A673 (cell line): Measurements from ENCODE around the gene ABHD4. TPM values are rescaled to one million over a fixed set of nuclear protein-coding genes. Genes with fewer than 3 reads are reported as not detected.

Experiments used
- BruUV-seq: library from RNA; stranded (reverse); fragments of 400-500 nt; replicated peaks from 2 replicates; lab custom pipeline; 2021; lab: Mats Ljungman, UMichigan
- CTCF ChIA-PET: fragments of 300-600 bp; sonication (Branson Sonifier 250); formaldehyde crosslinking; loops from one replicate; lab custom pipeline; 2022; ENCODE audit warnings: antibody characterized with exemption; lab: Charles Lee
- POLR2A ChIA-PET: fragments of 300-600 bp; sonication (Branson Sonifier 250); formaldehyde crosslinking; loops from one replicate; lab custom pipeline; 2022; ENCODE audit warnings: antibody characterized with exemption; ENCODE audit not compliant: low non-redundant PET; lab: Charles Lee
- DNase-seq: peaks from one replicate; pipeline ENCODE4 v3.0.0-alpha.2; 2015; ENCODE audit warnings: low spot score
- H3K27ac ChIP-seq: fragments of 200-600 bp; sonication (generic); 2 replicates; pipeline ENCODE4 v1.5.1; 2016; ENCODE audit warnings: mixed run types, low read depth, mild to moderate bottlenecking, mixed read lengths, antibody characterized with exemption, low read length; ENCODE audit not compliant: poor library complexity, severe bottlenecking
- H3K27me3 ChIP-seq: fragments of 200-600 bp; sonication (generic); replicated peaks from 2 replicates; pipeline ENCODE4 v1.6.1; 2017; ENCODE audit warnings: mixed run types, low read depth, mild to moderate bottlenecking, mixed read lengths, antibody characterized with exemption, low read length; ENCODE audit not compliant: insufficient read depth, poor library complexity
- H3K36me3 ChIP-seq: fragments of 200-600 bp; sonication (generic); 2 replicates; pipeline ENCODE4 v1.6.1; 2016; ENCODE audit warnings: mixed run types, mild to moderate bottlenecking, mixed read lengths, antibody characterized with exemption, low read length; ENCODE audit not compliant: insufficient read depth, poor library complexity, severe bottlenecking
- H3K4me1 ChIP-seq: fragments of 200-600 bp; sonication (generic); 2 replicates; pipeline ENCODE4 v1.6.1; 2017; ENCODE audit warnings: mixed run types, mild to moderate bottlenecking, mixed read lengths, antibody characterized with exemption, low read length; ENCODE audit not compliant: insufficient read depth, poor library complexity, severe bottlenecking
- H3K4me3 ChIP-seq: fragments of 200-600 bp; sonication (generic); 2 replicates; pipeline ENCODE4 v1.5.1; 2016; ENCODE audit warnings: low read depth, mixed run types, mild to moderate bottlenecking, mixed read lengths, low read length; ENCODE audit not compliant: poor library complexity, severe bottlenecking
- H3K9me3 ChIP-seq: fragments of 200-600 bp; sonication (generic); 2 replicates; pipeline ENCODE4 v1.6.1; 2016; ENCODE audit warnings: mixed run types, low read depth, mild to moderate bottlenecking, mixed read lengths, antibody characterized with exemption, low read length; ENCODE audit not compliant: poor library complexity, severe bottlenecking
- EZH2 ChIP-seq: fragments of 200-600 bp; sonication (generic); IDR thresholded peaks from 2 replicates; pipeline ENCODE4 v1.6.1; 2017; ENCODE audit warnings: borderline replicate concordance, low read depth, mild to moderate bottlenecking, mixed read lengths, antibody characterized with exemption, low read length; ENCODE audit not compliant: poor library complexity, severe bottlenecking
- intact Hi-C: fragments of 100-400 bp; cut with micrococcal nuclease; formaldehyde crosslinking; loops from one replicate; pipeline ENCODE4 v1.10.0; 2022; ENCODE audit not compliant: unreplicated experiment
- total RNA-seq: library from RNA; stranded (reverse); gene quantifications from 2 replicates; pipeline ENCODE4 v1.2.3, GENCODE V29; 2021
- TF ChIP-seq, protein P1 (sequence below): fragments of 300-800, 200-600 bp; sonication (generic); conservative IDR thresholded peaks from 2 replicates; pipeline ENCODE4 v1.5.1; 2017; ENCODE audit warnings: low read depth, mild to moderate bottlenecking, antibody characterized with exemption, low read length, moderate library complexity, mixed read lengths

Gene ABHD4
- total RNA-seq, 1 experiment from 2014 or later = 36.6 TPM

DNA sequence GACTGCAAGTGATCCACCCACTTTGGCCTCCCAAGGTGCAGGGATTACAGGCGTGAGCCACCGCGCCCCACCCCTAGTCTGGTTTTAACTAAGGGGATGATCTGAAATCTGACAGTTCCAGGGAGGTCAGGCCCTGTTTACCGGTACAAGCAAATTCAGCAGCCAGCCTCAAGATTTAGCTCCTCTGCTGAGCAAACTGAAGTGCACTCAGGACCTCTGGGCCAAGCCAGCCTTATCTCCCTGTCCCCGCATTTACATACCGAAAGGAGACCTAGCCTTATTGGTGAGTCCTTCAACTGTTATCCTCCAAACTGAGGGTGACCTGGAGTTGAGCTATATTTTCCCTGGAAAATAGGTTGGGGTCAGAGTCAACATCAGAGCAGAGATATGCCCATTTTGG is 835 bp upstream of the ABHD4 start:
- CTCF ChIA-PET = no interaction called here
- no peak for TF ChIP-seq EZH2
- TF ChIP-seq, protein P1, sequence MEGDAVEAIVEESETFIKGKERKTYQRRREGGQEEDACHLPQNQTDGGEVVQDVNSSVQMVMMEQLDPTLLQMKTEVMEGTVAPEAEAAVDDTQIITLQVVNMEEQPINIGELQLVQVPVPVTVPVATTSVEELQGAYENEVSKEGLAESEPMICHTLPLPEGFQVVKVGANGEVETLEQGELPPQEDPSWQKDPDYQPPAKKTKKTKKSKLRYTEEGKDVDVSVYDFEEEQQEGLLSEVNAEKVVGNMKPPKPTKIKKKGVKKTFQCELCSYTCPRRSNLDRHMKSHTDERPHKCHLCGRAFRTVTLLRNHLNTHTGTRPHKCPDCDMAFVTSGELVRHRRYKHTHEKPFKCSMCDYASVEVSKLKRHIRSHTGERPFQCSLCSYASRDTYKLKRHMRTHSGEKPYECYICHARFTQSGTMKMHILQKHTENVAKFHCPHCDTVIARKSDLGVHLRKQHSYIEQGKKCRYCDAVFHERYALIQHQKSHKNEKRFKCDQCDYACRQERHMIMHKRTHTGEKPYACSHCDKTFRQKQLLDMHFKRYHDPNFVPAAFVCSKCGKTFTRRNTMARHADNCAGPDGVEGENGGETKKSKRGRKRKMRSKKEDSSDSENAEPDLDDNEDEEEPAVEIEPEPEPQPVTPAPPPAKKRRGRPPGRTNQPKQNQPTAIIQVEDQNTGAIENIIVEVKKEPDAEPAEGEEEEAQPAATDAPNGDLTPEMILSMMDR = no peak
- BruUV-seq = no TSS peak
- H3K4me3 ChIP-seq = peak overlapping the region; percentile 69
- peaks cover 6% of the 10 kb centered on the region for H3K4me1 ChIP-seq
- intact Hi-C loops = no loop called here
- H3K9me3 ChIP-seq = no peaks in the 10 kb centered on the region
- H3K27me3 ChIP-seq = no peaks in the 10 kb centered on the region
- peaks cover 3% of the 10 kb centered on the region for H3K36me3 ChIP-seq
- no peak overlapping the region for H3K27ac ChIP-seq
- POLR2A ChIA-PET = interaction anchor here (0.6 kb wide), 2 partner anchors 316 to 341 kb away, joined by 3 read pairs; no protein-coding TSS in a partner anchor
- DNase-seq = no peak

DNA sequence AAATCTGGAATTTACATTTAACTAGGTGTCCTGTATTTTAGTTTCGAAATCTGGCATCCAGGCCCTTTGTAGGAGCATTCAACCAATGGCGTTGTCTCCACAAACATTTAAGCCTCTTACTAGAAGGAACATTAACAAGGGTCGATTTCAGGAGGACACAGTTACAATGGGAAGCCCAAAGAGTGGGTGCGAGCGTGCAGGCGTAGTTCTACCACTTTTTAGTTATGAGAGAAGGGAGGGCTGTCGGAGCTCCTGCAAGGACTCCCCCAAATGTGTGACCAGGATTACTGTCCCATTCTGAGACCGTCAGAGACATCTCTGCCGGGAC is 365 bp upstream of the ABHD4 start:
- DNase-seq = no peak
- no TSS peak for BruUV-seq
- CTCF ChIA-PET = interaction anchor here (0.6 to 2.0 kb wide), 2 partner anchors 8 to 334 kb away, joined by 5 to 6 read pairs; partner anchors contain the start of gene DAD1
- intact Hi-C loops = no loop called here
- H3K4me3 ChIP-seq = peak overlapping the region; percentile 69
- peaks cover 6% of the 10 kb centered on the region for H3K4me1 ChIP-seq
- H3K36me3 ChIP-seq = peaks cover 8% of the 10 kb centered on the region
- H3K27me3 ChIP-seq = no peaks in the 10 kb centered on the region
- H3K9me3 ChIP-seq = no peaks in the 10 kb centered on the region
- H3K27ac ChIP-seq = peak overlapping the region; percentile 66
- TF ChIP-seq EZH2 = no peak
- TF ChIP-seq, protein P1 = no peak
- POLR2A ChIA-PET = no interaction called here

DNA sequence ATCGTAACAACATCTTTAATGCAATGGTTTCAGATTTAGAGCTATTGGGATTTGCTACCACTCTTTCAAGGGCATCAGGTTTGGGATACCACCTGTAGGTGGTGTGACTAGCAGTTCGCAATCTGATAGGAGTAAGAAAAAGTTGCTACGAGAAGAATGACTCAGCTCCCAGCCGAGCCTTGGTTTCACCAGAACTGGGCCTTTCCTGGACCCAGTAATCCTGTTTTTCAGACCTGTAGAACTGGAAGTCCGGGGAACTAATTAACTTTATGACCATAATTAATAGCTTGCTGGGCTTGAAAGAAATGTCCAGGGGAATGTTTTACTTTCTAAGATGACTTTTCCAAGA is 770 bp downstream of the ABHD4 start:
- peak; percentile 41 for DNase-seq
- intact Hi-C loops = no loop called here
- no peak for TF ChIP-seq EZH2
- TF ChIP-seq, protein P1 = peak; percentile 32; the same call in 1 of the 2 replicates
- BruUV-seq = TSS peak; percentile 54
- no peaks in the 10 kb centered on the region for H3K27me3 ChIP-seq
- peaks cover 6% of the 10 kb centered on the region for H3K4me1 ChIP-seq
- H3K4me3 ChIP-seq = peak overlapping the region; percentile 69
- ChIA-PET POLR2A (interaction anchor here (0.6 kb wide), 1 partner anchor 52 kb away, joined by 4 read pairs; no protein-coding TSS in a partner anchor), CTCF (interaction anchor here (2.0 kb wide), 1 partner anchor 9 kb away, joined by 6 read pairs; the partner anchor contains the start of gene DAD1)
- H3K27ac ChIP-seq = peak overlapping the region; percentile 66
- H3K36me3 ChIP-seq = peaks cover 15% of the 10 kb centered on the region
- H3K9me3 ChIP-seq = no peaks in the 10 kb centered on the region
